GM12878 (cell line): ENCODE measurements around the gene TOM1L1. TPM values are rescaled to one million over a fixed set of nuclear protein-coding genes. Genes with fewer than 3 reads are reported as not detected.

Source experiments
- ATAC-seq: fragments of 200-7000 bp; cut with Tn5 transposase; 3 replicates; pipeline ENCODE4 v1.9.1; 2020; ENCODE audit warnings: mild to moderate bottlenecking, moderate library complexity
- BruUV-seq: library from RNA; stranded (reverse); fragments of 400-500 nt; replicated peaks from 2 replicates; lab custom pipeline; 2021; lab: Mats Ljungman, UMichigan
- CTCF ChIA-PET: fragments of 300-600 bp; sonication (Branson Sonifier 250); formaldehyde crosslinking; extraction: SDS; loops from one replicate; lab custom pipeline; 2021; ENCODE audit warnings: inconsistent platforms; lab: Yijun Ruan, JAX
- POLR2A ChIA-PET: fragments of 350-600 bp; formaldehyde crosslinking; extraction: SDS; loops from one replicate; lab custom pipeline; 2021; ENCODE audit warnings: inconsistent platforms; lab: Charles Lee
- RAD21 ChIA-PET: fragments of 300-600 bp; sonication (Branson Sonifier 250); formaldehyde crosslinking; loops from one replicate; lab custom pipeline; 2023; ENCODE audit warnings: antibody characterized with exemption; ENCODE audit not compliant: unreplicated experiment; lab: Charles Lee
- SMC1A ChIA-PET: fragments of 300-600 bp; sonication (Branson Sonifier 250); formaldehyde crosslinking; loops from one replicate; lab custom pipeline; 2023; ENCODE audit not compliant: unreplicated experiment, uncharacterized antibody; lab: Charles Lee
- DNase-seq: peaks from one replicate; pipeline ENCODE4 v3.0.0-alpha.2; 2011; ENCODE audit warnings: low read depth, low spot score
- FAIRE-seq: peaks from 3 replicates; lab custom pipeline; 2011; peaks lifted over from hg19 to GRCh38; lab: Jason Lieb, UNC
- H2AFZ ChIP-seq: 2 replicates; pipeline ENCODE4 v1.6.0; 2011; ENCODE audit warnings: low read depth, low read length, control low read depth; ENCODE audit not compliant: control insufficient read depth
- H3K27ac ChIP-seq: 2 replicates; pipeline ENCODE4 v1.5.1; 2011; ENCODE audit warnings: control low read depth; ENCODE audit not compliant: control insufficient read depth, insufficient read depth
- H3K27me3 ChIP-seq, 2 experiments: replicated peaks in 1 of 2; 2 replicates each; pipeline versions ENCODE4 v1.6.0 to v1.6.1; 2011; ENCODE audit warnings: low read length in 1 of 2; ENCODE audit not compliant: control insufficient read depth in 2 of 2, insufficient read depth in 2 of 2
- H3K36me3 ChIP-seq, 2 experiments: 2 replicates each; pipeline ENCODE4 v1.5.1; 2011; ENCODE audit warnings: low read length in 1 of 2; ENCODE audit not compliant: control insufficient read depth in 2 of 2, insufficient read depth in 2 of 2
- H3K4me1 ChIP-seq: 2 replicates; pipeline ENCODE4 v1.6.1; 2011; ENCODE audit warnings: mild to moderate bottlenecking, low read length, moderate library complexity, mixed read lengths; ENCODE audit not compliant: control insufficient read depth, insufficient read depth
- H3K4me2 ChIP-seq: 2 replicates; pipeline ENCODE4 v1.6.0; 2011; ENCODE audit warnings: control low read depth; ENCODE audit not compliant: control insufficient read depth, insufficient read depth
- H3K4me3 ChIP-seq: fragments of 200-600 bp; sonication (generic); 2 replicates; pipeline ENCODE4 v1.5.1; 2016
- H3K79me2 ChIP-seq: 2 replicates; pipeline ENCODE4 v1.6.0; 2011; ENCODE audit warnings: low read length; ENCODE audit not compliant: control insufficient read depth, insufficient read depth
- H3K9ac ChIP-seq: 2 replicates; pipeline ENCODE4 v1.8.0; 2011; ENCODE audit warnings: low read length, control low read depth, mixed read lengths; ENCODE audit not compliant: control insufficient read depth, insufficient read depth
- H3K9me3 ChIP-seq: replicated peaks from 3 replicates; pipeline ENCODE4 v1.5.1; 2011; ENCODE audit warnings: mild to moderate bottlenecking, low read length; ENCODE audit not compliant: control insufficient read depth, insufficient read depth
- H4K20me1 ChIP-seq: 2 replicates; pipeline ENCODE4 v1.6.0; 2011; ENCODE audit not compliant: control insufficient read depth, insufficient read depth
- ETV6 ChIP-seq, 2 experiments: fragments of 450-650 bp in 1 of 2; IDR thresholded peaks in 1 of 2; conservative IDR thresholded peaks in 1 of 2; 2 replicates each; pipeline ENCODE4 v1.6.1; 2014; ENCODE audit warnings: antibody characterized with exemption in 1 of 2, borderline replicate concordance in 1 of 2, low read depth in 1 of 2, mild to moderate bottlenecking in 1 of 2, moderate library complexity in 1 of 2
- JUND ChIP-seq: IDR thresholded peaks from 2 replicates; pipeline ENCODE4 v1.6.1; 2012; ENCODE audit warnings: low read depth, mild to moderate bottlenecking, low read length, improper control_type of control experiment, moderate library complexity
- MTA2 ChIP-seq: fragments of 450-650 bp; IDR thresholded peaks from 2 replicates; pipeline ENCODE4 v1.6.1; 2016; ENCODE audit warnings: low read depth, mild to moderate bottlenecking, moderate library complexity
- NRF1 ChIP-seq: conservative IDR thresholded peaks from 2 replicates; pipeline ENCODE4 v1.6.1; 2011; ENCODE audit warnings: mild to moderate bottlenecking, low read depth, low read length, improper control_type of control experiment
- WGBS: methylation state at CpG from one replicate; pipeline ENCODE4 v1.1.6; 2016; ENCODE audit warnings: low lambda C conversion rate; ENCODE audit not compliant: insufficient replicate concordance, insufficient coverage; ENCODE audit errors: missing lambda C conversion rate; 5-methylcytosine and 5-hydroxymethylcytosine counted together
- in situ Hi-C: fragments of 300-500 bp; cut with MboI; formaldehyde crosslinking; loops from 9 replicates; pipeline ENCODE4 v1.14.3; 2018; ENCODE audit warnings: mixed read lengths
- intact Hi-C: fragments of 100-400 bp; cut with micrococcal nuclease; formaldehyde crosslinking; loops from one replicate; pipeline ENCODE4 v1.14.2; 2022; ENCODE audit not compliant: unreplicated experiment
- polyA plus RNA-seq, 11 experiments: library from polyadenylated mRNA; depleted of rRNA in 4 of 11; unstranded in 6 of 11; stranded (reverse) in 5 of 11; fragments of >200 nt; fragmentation: Nextera tagmentation in 4 of 11; fragmentation: Illumina TruSeq in 1 of 11; extraction: Ambion mirVana in 4 of 11; extraction: Trizol in 1 of 11; gene quantifications; 1 replicate in 1 of 11; 2 replicates in 10 of 11; pipeline versions ENCODE4 v1.2.1 to v1.2.3, GENCODE V29; 2011 to 2016; ENCODE audit warnings: inconsistent platforms in 2 of 11, missing spikeins in 2 of 11, low read depth in 1 of 11
- total RNA-seq, 4 experiments: library from RNA; depleted of rRNA in 3 of 4; stranded (reverse); fragments of >200 nt in 3 of 4; fragmentation: Illumina TruSeq in 1 of 4; extraction: Trizol in 1 of 4; gene quantifications; 2 replicates each; pipeline versions ENCODE4 v1.2.1 to v1.2.3, GENCODE V29; 2013 to 2021
- TF ChIP-seq, protein P1 (sequence below): fragments of 450-650 bp; formaldehyde crosslinking; IDR thresholded peaks from 2 replicates; pipeline ENCODE4 v1.5.0; 2022; ENCODE audit warnings: mild to moderate bottlenecking, missing genetic modification characterization

TOM1L1 gene
- total and polyA plus RNA-seq, 10 of the 15 experiments (the other 5 are each of a cell fraction or from before 2014, with no cell fraction given) = 1.9 to 8.8 (median 2.5) TPM

DNA sequence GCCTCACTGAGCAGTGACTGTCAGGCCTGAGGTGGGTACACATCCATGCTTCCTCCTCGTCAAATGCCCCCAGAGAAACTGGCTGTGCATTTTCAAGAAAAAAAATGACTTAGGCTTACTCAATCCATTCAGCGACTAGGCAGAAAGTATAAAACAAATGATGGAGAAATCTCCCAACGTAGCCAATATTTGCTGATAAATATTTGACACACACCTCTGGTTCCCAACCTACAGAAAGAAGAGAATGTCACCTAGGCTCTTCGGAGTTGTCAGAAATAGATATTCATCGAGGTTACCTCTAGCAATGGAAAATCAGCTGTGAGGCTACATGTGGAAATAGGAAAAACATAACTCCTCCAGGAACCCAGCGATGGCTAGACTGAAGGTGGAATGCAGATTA lies 12.4 kb upstream of the TOM1L1 start:
- no peak for FAIRE-seq
- Histone ChIP-seq H3K9ac (no peak overlapping the region), H3K79me2 (no peaks in the 10 kb centered on the region), H3K27ac (no peak overlapping the region), H3K4me2 (no peak overlapping the region), H3K4me3 (no peak overlapping the region), H3K9me3 (no peaks in the 10 kb centered on the region), H2AFZ (no peak overlapping the region), H4K20me1 (no peaks in the 10 kb centered on the region), H3K27me3 (no peaks in the 10 kb centered on the region), H3K36me3 (no peaks in the 10 kb centered on the region), H3K4me1 (no peaks in the 10 kb centered on the region)
- in situ Hi-C loops = no loop called here
- DNase-seq = no peak
- no peak for TF ChIP-seq NRF1
- no peak for TF ChIP-seq MTA2
- no peak for TF ChIP-seq ETV6 (conservative IDR thresholded peaks at IDR 0.05 in 1 of 2, IDR thresholded peaks at IDR 0.05 in 1 of 2; ENCODE audit: borderline replicate concordance in 1 of 2, low read depth in 1 of 2)
- TF ChIP-seq JUND = no peak
- TF ChIP-seq, protein P1, sequence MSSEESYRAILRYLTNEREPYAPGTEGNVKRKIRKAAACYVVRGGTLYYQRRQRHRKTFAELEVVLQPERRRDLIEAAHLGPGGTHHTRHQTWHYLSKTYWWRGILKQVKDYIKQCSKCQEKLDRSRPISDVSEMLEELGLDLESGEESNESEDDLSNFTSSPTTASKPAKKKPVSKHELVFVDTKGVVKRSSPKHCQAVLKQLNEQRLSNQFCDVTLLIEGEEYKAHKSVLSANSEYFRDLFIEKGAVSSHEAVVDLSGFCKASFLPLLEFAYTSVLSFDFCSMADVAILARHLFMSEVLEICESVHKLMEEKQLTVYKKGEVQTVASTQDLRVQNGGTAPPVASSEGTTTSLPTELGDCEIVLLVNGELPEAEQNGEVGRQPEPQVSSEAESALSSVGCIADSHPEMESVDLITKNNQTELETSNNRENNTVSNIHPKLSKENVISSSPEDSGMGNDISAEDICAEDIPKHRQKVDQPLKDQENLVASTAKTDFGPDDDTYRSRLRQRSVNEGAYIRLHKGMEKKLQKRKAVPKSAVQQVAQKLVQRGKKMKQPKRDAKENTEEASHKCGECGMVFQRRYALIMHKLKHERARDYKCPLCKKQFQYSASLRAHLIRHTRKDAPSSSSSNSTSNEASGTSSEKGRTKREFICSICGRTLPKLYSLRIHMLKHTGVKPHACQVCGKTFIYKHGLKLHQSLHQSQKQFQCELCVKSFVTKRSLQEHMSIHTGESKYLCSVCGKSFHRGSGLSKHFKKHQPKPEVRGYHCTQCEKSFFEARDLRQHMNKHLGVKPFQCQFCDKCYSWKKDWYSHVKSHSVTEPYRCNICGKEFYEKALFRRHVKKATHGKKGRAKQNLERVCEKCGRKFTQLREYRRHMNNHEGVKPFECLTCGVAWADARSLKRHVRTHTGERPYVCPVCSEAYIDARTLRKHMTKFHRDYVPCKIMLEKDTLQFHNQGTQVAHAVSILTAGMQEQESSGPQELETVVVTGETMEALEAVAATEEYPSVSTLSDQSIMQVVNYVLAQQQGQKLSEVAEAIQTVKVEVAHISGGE (CRISPR knock-in tag) = no peak
- ATAC-seq = no peak
- WGBS = 10% methylated on average over 6 of the region's 6 CpGs
- ChIA-PET RAD21 (no interaction called here), CTCF (interaction anchor here (1.0 kb wide), 1 partner anchor 626 kb away, joined by 3 read pairs; no protein-coding TSS in a partner anchor), POLR2A (no interaction called here), SMC1A (no interaction called here)
- intact Hi-C loops = loop anchor here (10.0 kb wide), 1 partner anchor 63 kb away; no protein-coding TSS in a partner anchor
- BruUV-seq = no TSS peak
